Prostate gland (tissue), 2 donors: Measurements from ENCODE around the gene MBNL1.

Source experiments
- CTCF ChIP-seq, 4 experiments: fragments of 200-600 bp in 2 of 4; fragments of 450-650 bp in 2 of 4; sonication (generic) in 2 of 4; IDR thresholded peaks; 1 replicate in 3 of 4; 2 replicates in 1 of 4; pipeline ENCODE4 v1.5.1; 2016 to 2019; ENCODE audit warnings: antibody characterized with exemption in 4 of 4, mild to moderate bottlenecking in 2 of 4, moderate library complexity in 2 of 4
- POLR2A ChIP-seq: fragments of 450-650 bp; IDR thresholded peaks from one replicate; pipeline ENCODE4 v1.6.1; 2016; ENCODE audit warnings: antibody characterized with exemption, mild to moderate bottlenecking
- POLR2AphosphoS5 ChIP-seq: sonication (generic); formaldehyde crosslinking; IDR thresholded peaks from one replicate; pipeline ENCODE4 v1.6.1; 2017; ENCODE audit warnings: antibody characterized with exemption

- TF ChIP-seq POLR2AphosphoS5 (no peak), CTCF (IDR thresholded peaks at IDR 0.05) (no peak), POLR2A (no peak)
Measured at GRCh38 chr3:152260529-152260928, 8.2 kb upstream of the MBNL1 start.
